LNCaP clone FGC (cell line): Measurements from ENCODE around the gene OASL.

Experiments used
- DNase-seq: peaks from one replicate; pipeline ENCODE4 v3.0.0-alpha.2; 2011; ENCODE audit warnings: low read depth
- H3K4me3 ChIP-seq: 2 replicates; pipeline ENCODE4 v1.5.1; 2011; ENCODE audit warnings: mild to moderate bottlenecking, low read depth, low read length, control low read depth
- CTCF ChIP-seq: IDR thresholded peaks from 2 replicates; pipeline ENCODE4 v1.5.1; 2012; ENCODE audit warnings: mild to moderate bottlenecking; ENCODE audit not compliant: control insufficient read depth, insufficient read depth; ENCODE audit errors: extremely low read depth

Gene OASL

GRCh38 chr12:121038861-121039668, at the start of gene OASL:
TSS of gene OASL (minus strand) at chr12:121039246. CDS start at chr12:121038971, 275 bp downstream.
- H3K4me3 ChIP-seq, result peak within 1 kb of the TSS; percentile 27
- TF ChIP-seq CTCF, result no peak
- DNase-seq, result no peak

- no peak for TF ChIP-seq CTCF
- no peak overlapping the region for H3K4me3 ChIP-seq
- no peak for DNase-seq
Measured at GRCh38 chr12:121088195-121088585, 49.1 kb upstream of the OASL start.

GRCh38 chr12:121087467-121088194, 48.6 kb upstream of the OASL start:
- no peak for TF ChIP-seq CTCF
- DNase-seq, result no peak
- no peak overlapping the region for H3K4me3 ChIP-seq

- TF ChIP-seq CTCF, result no peak
- no peak overlapping the region for H3K4me3 ChIP-seq
Measured at GRCh38 chr12:121086781-121087295, 47.8 kb upstream of the OASL start.

GRCh38 chr12:121085506-121086353, 46.7 kb upstream of the OASL start:
- TF ChIP-seq CTCF, result no peak
- no peak for DNase-seq
- no peak overlapping the region for H3K4me3 ChIP-seq

More at GRCh38 chr12:121086781-121087295, 47.8 kb upstream of the OASL start:
- DNase-seq, result no peak

GRCh38 chr12:121085069-121085468, 46.0 kb upstream of the OASL start:
- no peak for DNase-seq
- H3K4me3 ChIP-seq, result no peak overlapping the region
- no peak for TF ChIP-seq CTCF
